GM21825 (cell line): ENCODE results near the gene ASRGL1.

Experiments used
- ATAC-seq: cut with Tn5 transposase; IDR thresholded peaks from one replicate; pipeline ENCODE4 v1.9.1; 2021; ENCODE audit warnings: mild to moderate bottlenecking, moderate library complexity; ENCODE audit not compliant: unreplicated experiment

The ASRGL1 gene

GRCh38 chr11:62392506-62392905 is 55.3 kb downstream of the ASRGL1 start:
- no peak for ATAC-seq

- ATAC-seq, result no peak
These were observed 55.9 kb downstream of the ASRGL1 start for GRCh38 chr11:62393061-62393611.

- no peak for ATAC-seq
These were observed 56.5 kb downstream of the ASRGL1 start for GRCh38 chr11:62393735-62394134.

- ATAC-seq, result no peak
These were observed 57.7 kb downstream of the ASRGL1 start for GRCh38 chr11:62394825-62395538.

- ATAC-seq, result no peak
These were observed 58.8 kb downstream of the ASRGL1 start for GRCh38 chr11:62395885-62396551.

GRCh38 chr11:62398011-62398994 is 61.1 kb downstream of the ASRGL1 start:
- ATAC-seq, result no peak

- no peak for ATAC-seq
These were observed 62.1 kb downstream of the ASRGL1 start for GRCh38 chr11:62399172-62399877.

GRCh38 chr11:62399878-62400266 is 62.6 kb downstream of the ASRGL1 start:
- no peak for ATAC-seq

GRCh38 chr11:62400281-62400680 is 63.0 kb downstream of the ASRGL1 start:
- ATAC-seq, result no peak

GRCh38 chr11:62400760-62401159 is 63.5 kb downstream of the ASRGL1 start:
- no peak for ATAC-seq

- no peak for ATAC-seq
These were observed 64.1 kb downstream of the ASRGL1 start for GRCh38 chr11:62401356-62401755.

- ATAC-seq, result no peak
These were observed 64.6 kb downstream of the ASRGL1 start for GRCh38 chr11:62401811-62402210.

- ATAC-seq, result no peak
These were observed 65.1 kb downstream of the ASRGL1 start for GRCh38 chr11:62402226-62402959.

GRCh38 chr11:62402960-62403730 is 65.9 kb downstream of the ASRGL1 start:
- ATAC-seq, result no peak

GRCh38 chr11:62404435-62404834 is 67.2 kb downstream of the ASRGL1 start:
- no peak for ATAC-seq

- no peak for ATAC-seq
These were observed 67.7 kb downstream of the ASRGL1 start for GRCh38 chr11:62404901-62405300.

GRCh38 chr11:62406034-62406433 is 68.8 kb downstream of the ASRGL1 start:
- no peak for ATAC-seq

- no peak for ATAC-seq
These were observed 72.6 kb downstream of the ASRGL1 start for GRCh38 chr11:62409831-62410230.

GRCh38 chr11:62410972-62411371 is 73.7 kb downstream of the ASRGL1 start:
- ATAC-seq, result no peak
